HUES64 (cell line): ENCODE measurements around the gene WDFY2.

Experiments
- H3K27ac ChIP-seq: 2 replicates; pipeline ENCODE4 v1.7.0; 2013; ENCODE audit warnings: low read depth, low read length, inconsistent platforms
- H3K27me3 ChIP-seq: 2 replicates; pipeline ENCODE4 v1.6.1; 2013; ENCODE audit warnings: mild to moderate bottlenecking, low read length; ENCODE audit not compliant: insufficient read depth
- H3K36me3 ChIP-seq: 2 replicates; pipeline ENCODE4 v1.6.1; 2013; ENCODE audit warnings: mild to moderate bottlenecking, low read length; ENCODE audit not compliant: insufficient read depth
- H3K4me1 ChIP-seq: 2 replicates; pipeline ENCODE4 v1.6.1; 2013; ENCODE audit warnings: mild to moderate bottlenecking, low read length, moderate library complexity; ENCODE audit not compliant: insufficient read depth
- H3K4me3 ChIP-seq: 2 replicates; pipeline ENCODE4 v1.5.1; 2013; ENCODE audit warnings: mild to moderate bottlenecking, low read length, moderate library complexity
- H3K9ac ChIP-seq: 2 replicates; pipeline ENCODE4 v1.6.1; 2013; ENCODE audit warnings: mild to moderate bottlenecking, low read depth, low read length
- H3K9me3 ChIP-seq: 2 replicates; pipeline ENCODE4 v1.6.1; 2013; ENCODE audit warnings: low read depth, low read length; ENCODE audit not compliant: insufficient read depth
- WGBS: fragments of 150-250, 120-280 bp; methylation state at CpG from one replicate; pipeline ENCODE4 v1.1.7; 2013; ENCODE audit warnings: missing lambda C conversion rate; 5-methylcytosine and 5-hydroxymethylcytosine counted together

WDFY2 gene

GRCh38 chr13:51805925-51806324 lies 221.7 kb downstream of the WDFY2 start:
- Histone ChIP-seq H3K36me3 (no peaks in the 10 kb centered on the region), H3K4me1 (peaks cover 30% of the 10 kb centered on the region), H3K9ac (no peak overlapping the region), H3K27me3 (no peaks in the 10 kb centered on the region), H3K9me3 (no peaks in the 10 kb centered on the region), H3K4me3 (no peak overlapping the region), H3K27ac (no peak overlapping the region)
- 81% methylated on average over 2 of the region's 2 CpGs for WGBS

- H3K27me3 ChIP-seq, result no peaks in the 10 kb centered on the region
- 89% methylated on average over 2 of the region's 2 CpGs for WGBS
- no peak overlapping the region for H3K27ac ChIP-seq
These were observed 222.3 kb downstream of the WDFY2 start for GRCh38 chr13:51806566-51806965.

GRCh38 chr13:51807041-51807440 lies 222.8 kb downstream of the WDFY2 start:
- Histone ChIP-seq H3K9me3 (no peaks in the 10 kb centered on the region), H3K9ac (no peak overlapping the region), H3K4me1 (peaks cover 25% of the 10 kb centered on the region), H3K36me3 (no peaks in the 10 kb centered on the region), H3K27ac (no peak overlapping the region), H3K27me3 (no peaks in the 10 kb centered on the region), H3K4me3 (no peak overlapping the region)
- WGBS, result 80% methylated on average over 4 of the region's 5 CpGs

More at GRCh38 chr13:51806566-51806965, 222.3 kb downstream of the WDFY2 start:
- H3K36me3 ChIP-seq, result no peaks in the 10 kb centered on the region
- H3K4me3 ChIP-seq, result no peak overlapping the region
- H3K4me1 ChIP-seq, result peaks cover 30% of the 10 kb centered on the region
- H3K9me3 ChIP-seq, result no peaks in the 10 kb centered on the region
- H3K9ac ChIP-seq, result no peak overlapping the region

GRCh38 chr13:51808811-51809210 lies 224.5 kb downstream of the WDFY2 start:
- peaks cover 11% of the 10 kb centered on the region for H3K4me1 ChIP-seq
- H3K36me3 ChIP-seq, result no peaks in the 10 kb centered on the region
- H3K27me3 ChIP-seq, result no peaks in the 10 kb centered on the region
- no peak overlapping the region for H3K27ac ChIP-seq
- no peak overlapping the region for H3K4me3 ChIP-seq
- no peaks in the 10 kb centered on the region for H3K9me3 ChIP-seq
- H3K9ac ChIP-seq, result no peak overlapping the region

GRCh38 chr13:51811046-51811445 lies 226.8 kb downstream of the WDFY2 start:
- WGBS, result 81% methylated on average over 12 of the region's 12 CpGs
- no peak overlapping the region for H3K27ac ChIP-seq
- H3K27me3 ChIP-seq, result no peaks in the 10 kb centered on the region
- 0 out of 2 replicates have a peak, but pooled peaks cover 3% of the 10 kb centered on the region for H3K4me1 ChIP-seq
- H3K36me3 ChIP-seq, result no peaks in the 10 kb centered on the region
- no peak overlapping the region for H3K4me3 ChIP-seq
- no peak overlapping the region for H3K9ac ChIP-seq
- H3K9me3 ChIP-seq, result no peaks in the 10 kb centered on the region

- Histone ChIP-seq H3K4me3 (no peak overlapping the region), H3K27me3 (no peaks in the 10 kb centered on the region), H3K27ac (no peak overlapping the region), H3K9me3 (no peaks in the 10 kb centered on the region), H3K9ac (no peak overlapping the region), H3K4me1 (peaks cover 6% of the 10 kb centered on the region; the same call in 1 of the 2 replicates), H3K36me3 (no peaks in the 10 kb centered on the region)
- 73% methylated on average over 4 of the region's 4 CpGs for WGBS
These were observed 227.7 kb downstream of the WDFY2 start for GRCh38 chr13:51811920-51812451.

GRCh38 chr13:51814071-51814470 lies 229.8 kb downstream of the WDFY2 start:
- Histone ChIP-seq H3K9me3 (no peaks in the 10 kb centered on the region), H3K27me3 (no peaks in the 10 kb centered on the region), H3K27ac (no peak overlapping the region), H3K36me3 (no peaks in the 10 kb centered on the region), H3K4me3 (no peak overlapping the region), H3K4me1 (peaks cover 14% of the 10 kb centered on the region), H3K9ac (no peak overlapping the region)
- 96% methylated on average over 2 of the region's 2 CpGs for WGBS

- Histone ChIP-seq H3K36me3 (no peaks in the 10 kb centered on the region), H3K9me3 (no peaks in the 10 kb centered on the region), H3K9ac (no peak overlapping the region), H3K27ac (no peak overlapping the region), H3K4me3 (no peak overlapping the region), H3K4me1 (peaks cover 19% of the 10 kb centered on the region), H3K27me3 (peaks cover 3% of the 10 kb centered on the region; the same call in 1 of the 2 replicates)
- 44% methylated on average over 13 of the region's 13 CpGs for WGBS
These were observed 230.8 kb downstream of the WDFY2 start for GRCh38 chr13:51814825-51815650.

GRCh38 chr13:51815848-51816247 lies 231.6 kb downstream of the WDFY2 start:
- Histone ChIP-seq H3K36me3 (no peaks in the 10 kb centered on the region), H3K27me3 (peaks cover 3% of the 10 kb centered on the region; the same call in 1 of the 2 replicates), H3K4me3 (no peak overlapping the region), H3K4me1 (peaks cover 19% of the 10 kb centered on the region), H3K9me3 (no peaks in the 10 kb centered on the region), H3K27ac (no peak overlapping the region), H3K9ac (no peak overlapping the region)
- WGBS, result 88% methylated on average over 11 of the region's 11 CpGs

GRCh38 chr13:51816604-51817249 lies 232.5 kb downstream of the WDFY2 start:
- Histone ChIP-seq H3K9ac (no peak overlapping the region), H3K27me3 (peaks cover 3% of the 10 kb centered on the region; the same call in 1 of the 2 replicates), H3K9me3 (no peaks in the 10 kb centered on the region), H3K36me3 (no peaks in the 10 kb centered on the region), H3K27ac (no peak overlapping the region), H3K4me1 (peaks cover 21% of the 10 kb centered on the region), H3K4me3 (no peak overlapping the region)
- 80% methylated on average over 19 of the region's 19 CpGs for WGBS
